Measurements from ENCODE around the gene SFXN4. TPM values are rescaled to one million over a fixed set of nuclear protein-coding genes. Genes with fewer than 3 reads are reported as not detected.

SFXN4 gene
- total and polyA plus RNA-seq, 9 of the 15 experiments (the other 6 are each of a cell fraction or from before 2014, with no cell fraction given) = 40.1 to 97.8 (median 54.5) TPM

GRCh38 chr10:119206603-119207365 lies 41.3 kb upstream of the SFXN4 start (continued):
- peak; percentile 84 for TF ChIP-seq CTCFL (IDR thresholded peaks at IDR 0.05; ENCODE audit: borderline replicate concordance, insufficient read depth, low read depth, low read length, poor library complexity, severe bottlenecking)
- no peak for TF ChIP-seq ZBTB26 (CRISPR knock-in tag; IDR thresholded peaks at IDR 0.05)
- peak; percentile 98 for TF ChIP-seq ZSCAN29 (IDR thresholded peaks at IDR 0.05)
- no peak for TF ChIP-seq ZNF395 (CRISPR knock-in tag; IDR thresholded peaks at IDR 0.05)
- TF ChIP-seq MTA1 (IDR thresholded peaks at IDR 0.05; ENCODE audit: borderline replicate concordance) = no peak
- no peak for TF ChIP-seq ZNF212 (CRISPR knock-in tag; IDR thresholded peaks at IDR 0.05)
- TF ChIP-seq ZNF134 (CRISPR knock-in tag; conservative IDR thresholded peaks at IDR 0.05) = no peak
- TF ChIP-seq XRCC4 (IDR thresholded peaks at IDR 0.05; ENCODE audit: extremely low read depth, insufficient read depth, insufficient read length) = no peak
- TF ChIP-seq NEUROD1 (IDR thresholded peaks at IDR 0.05; ENCODE audit: borderline replicate concordance, low read depth, low read length, partially characterized antibody) = no peak
- TF ChIP-seq ARID4B (CRISPR knock-in tag; IDR thresholded peaks at IDR 0.05) = no peak
- no peak for TF ChIP-seq PRPF4 (IDR thresholded peaks at IDR 0.05; ENCODE audit: insufficient read depth, low read depth, low read length, poor library complexity, severe bottlenecking)
